ENCODE results near the gene PGM5. TPM values are rescaled to one million over a fixed set of nuclear protein-coding genes. Genes with fewer than 3 reads are reported as not detected.

PGM5 gene
- total RNA-seq, 1 experiment from 2014 or later, result not detected

- no peak overlapping the region for H2BK5ac ChIP-seq (ENCODE audit: insufficient read length, low read length)
- no peaks in the 10 kb centered on the region for H3K23me2 ChIP-seq (ENCODE audit: insufficient read length, low read depth, low read length, poor library complexity, severe bottlenecking)
- H4K20me1 ChIP-seq (ENCODE audit: control insufficient read depth, insufficient read depth, insufficient read length), result no peaks in the 10 kb centered on the region
- no peak overlapping the region for H3K4me2 ChIP-seq (ENCODE audit: insufficient read depth, insufficient read length, low read length)
- no peak overlapping the region for H2BK20ac ChIP-seq (ENCODE audit: low read depth, low read length, poor library complexity, severe bottlenecking)
- no peak overlapping the region for H4K5ac ChIP-seq (ENCODE audit: insufficient read length, low read depth, low read length)
- H3K9me3 ChIP-seq (ENCODE audit: control insufficient read depth, low read depth, low read length), result no peaks in the 10 kb centered on the region
- H3K4me1 ChIP-seq (ENCODE audit: insufficient read depth, low read length), result no peaks in the 10 kb centered on the region
- peaks cover 82% of the 10 kb centered on the region for H3K27me3 Mint-ChIP-seq (ENCODE audit: low read depth)
- H3K14ac ChIP-seq (ENCODE audit: insufficient read depth, low read length), result no peak overlapping the region
- TF ChIP-seq CTCF (conservative IDR thresholded peaks at IDR 0.05), result no peak
- no peaks in the 10 kb centered on the region for H3K79me2 ChIP-seq (ENCODE audit: insufficient read depth, low read length)
- H3K27ac Mint-ChIP-seq, result no peak overlapping the region
- no peak overlapping the region for H3K56ac ChIP-seq (ENCODE audit: insufficient read length, low read depth, low read length)
- H3K18ac ChIP-seq (ENCODE audit: insufficient read length, low read depth, low read length), result no peak overlapping the region
- H2BK120ac ChIP-seq (ENCODE audit: low read depth, low read length, poor library complexity, severe bottlenecking), result no peak overlapping the region
- H2BK12ac ChIP-seq (ENCODE audit: insufficient read length, low read depth, low read length), result no peak overlapping the region
- no peak overlapping the region for H3T11ph ChIP-seq (ENCODE audit: low read length)
- H2BK15ac ChIP-seq (ENCODE audit: low read depth, low read length), result no peak overlapping the region
- DNase-seq, result no peak
- no peaks in the 10 kb centered on the region for H3K9me3 Mint-ChIP-seq
- H3K4ac ChIP-seq (ENCODE audit: low read depth, low read length), result no peak overlapping the region
- H2AK5ac ChIP-seq (ENCODE audit: insufficient read length, low read length), result no peak overlapping the region
- H3K4me1 Mint-ChIP-seq, result no peaks in the 10 kb centered on the region
- H3K36me3 Mint-ChIP-seq (ENCODE audit: insufficient read depth in 1 of 3, low read depth in 3 of 3), result no peaks in the 10 kb centered on the region
- no peak overlapping the region for H2AFZ ChIP-seq (ENCODE audit: low read length)
- H3K79me1 ChIP-seq (ENCODE audit: insufficient read depth, low read depth, low read length, poor library complexity, severe bottlenecking), result no peaks in the 10 kb centered on the region
- no peak overlapping the region for H4K8ac ChIP-seq (replicated peaks; ENCODE audit: insufficient read length, low read depth, low read length)
- H3K27ac ChIP-seq (ENCODE audit: insufficient read length, low read depth, low read length), result no peak overlapping the region
- no peaks in the 10 kb centered on the region; the same call in 1 of the 2 replicates for H3K27me3 ChIP-seq (ENCODE audit: insufficient read depth, low read length)
- no peak overlapping the region for H3K9ac ChIP-seq (ENCODE audit: extremely low read depth, insufficient read length, low read length)
- H3K4me3 Mint-ChIP-seq, result no peak overlapping the region
- no peak overlapping the region for H4K91ac ChIP-seq (ENCODE audit: insufficient read length, low read depth, low read length)
- H3K23ac ChIP-seq (ENCODE audit: insufficient read length, low read depth, low read length), result no peak overlapping the region
These were observed 191.0 kb downstream of the PGM5 start for GRCh38 chr9:68547417-68547816.
